Lower leg skin (tissue), 4 donors: Measurements from ENCODE around the gene CBL. TPM values are rescaled to one million over a fixed set of nuclear protein-coding genes. Genes with fewer than 3 reads are reported as not detected.

Experiments
- DNase-seq, 2 donors: peaks; one replicate each; pipeline ENCODE4 v3.0.0-alpha.2; 2019; ENCODE audit warnings: low spot score in 2 of 2
- H3K4me3 ChIP-seq: fragments of 200-600 bp; sonication (generic); 2 replicates; pipeline ENCODE4 v1.5.1; 2017; ENCODE audit warnings: mild to moderate bottlenecking, low read depth; ENCODE audit not compliant: poor library complexity, severe bottlenecking
- POLR2A ChIP-seq, 2 donors: fragments of 450-650 bp; IDR thresholded peaks; one replicate each; pipeline ENCODE4 v1.6.1; 2016 to 2017; ENCODE audit warnings: antibody characterized with exemption in 2 of 2, mild to moderate bottlenecking in 1 of 2, moderate library complexity in 1 of 2
- WGBS, 2 donors: methylation state at CpG; one replicate each; pipeline ENCODE4 v1.1.5; 2018; 5-methylcytosine and 5-hydroxymethylcytosine counted together
- intact Hi-C: fragments of 100-400 bp; cut with DNase I; formaldehyde crosslinking; loops from one replicate; pipeline ENCODE4 v1.15.0; 2023; ENCODE audit warnings: low total_unique reads
- total RNA-seq, 4 donors: library from RNA; depleted of rRNA; stranded (reverse); fragments of >200 nt; gene quantifications; one replicate each; pipeline ENCODE4 v1.1.0, GENCODE V29; 2016
- TF ChIP-seq, protein P1 (sequence below), 3 donors: fragments of 450-650 bp; IDR thresholded peaks; one replicate each; pipeline ENCODE4 v1.5.1; 2016; ENCODE audit warnings: antibody characterized with exemption in 3 of 3, mild to moderate bottlenecking in 3 of 3, moderate library complexity in 2 of 3

The CBL gene
- total RNA-seq, 4 donors from 2014 or later = 11.7 to 14.6 (median 14.0) TPM

- 66 to 80% methylated on average over 2 of the region's 2 CpGs for WGBS, 2 donors
- DNase-seq = no peak
- no peak overlapping the region for H3K4me3 ChIP-seq
Measured at GRCh38 chr11:119172513-119172912, 33.6 kb upstream of the CBL start.

GRCh38 chr11:119173453-119173852 is 32.7 kb upstream of the CBL start:
- DNase-seq = no peak
- WGBS, 2 donors = 84 to 87% methylated on average over 20 to 21 of the region's 21 CpGs
- no peak overlapping the region for H3K4me3 ChIP-seq
- intact Hi-C loops = no loop called here
- TF ChIP-seq, protein P1, sequence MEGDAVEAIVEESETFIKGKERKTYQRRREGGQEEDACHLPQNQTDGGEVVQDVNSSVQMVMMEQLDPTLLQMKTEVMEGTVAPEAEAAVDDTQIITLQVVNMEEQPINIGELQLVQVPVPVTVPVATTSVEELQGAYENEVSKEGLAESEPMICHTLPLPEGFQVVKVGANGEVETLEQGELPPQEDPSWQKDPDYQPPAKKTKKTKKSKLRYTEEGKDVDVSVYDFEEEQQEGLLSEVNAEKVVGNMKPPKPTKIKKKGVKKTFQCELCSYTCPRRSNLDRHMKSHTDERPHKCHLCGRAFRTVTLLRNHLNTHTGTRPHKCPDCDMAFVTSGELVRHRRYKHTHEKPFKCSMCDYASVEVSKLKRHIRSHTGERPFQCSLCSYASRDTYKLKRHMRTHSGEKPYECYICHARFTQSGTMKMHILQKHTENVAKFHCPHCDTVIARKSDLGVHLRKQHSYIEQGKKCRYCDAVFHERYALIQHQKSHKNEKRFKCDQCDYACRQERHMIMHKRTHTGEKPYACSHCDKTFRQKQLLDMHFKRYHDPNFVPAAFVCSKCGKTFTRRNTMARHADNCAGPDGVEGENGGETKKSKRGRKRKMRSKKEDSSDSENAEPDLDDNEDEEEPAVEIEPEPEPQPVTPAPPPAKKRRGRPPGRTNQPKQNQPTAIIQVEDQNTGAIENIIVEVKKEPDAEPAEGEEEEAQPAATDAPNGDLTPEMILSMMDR (IDR thresholded peaks at IDR 0.05) = no peak

More at GRCh38 chr11:119172513-119172912, 33.6 kb upstream of the CBL start:
- no peak for TF ChIP-seq POLR2A (IDR thresholded peaks at IDR 0.05)
- TF ChIP-seq, protein P1 (IDR thresholded peaks at IDR 0.05) = no peak
- intact Hi-C loops = no loop called here

GRCh38 chr11:119175493-119176077 is 30.6 kb upstream of the CBL start:
- intact Hi-C loops = no loop called here
- WGBS, 2 donors = 68 to 70% methylated on average over 6 of the region's 6 CpGs
- H3K4me3 ChIP-seq = no peak overlapping the region
- no peak for DNase-seq
- TF ChIP-seq POLR2A (IDR thresholded peaks at IDR 0.05) = no peak
- TF ChIP-seq, protein P1 (IDR thresholded peaks at IDR 0.05) = no peak

DNA sequence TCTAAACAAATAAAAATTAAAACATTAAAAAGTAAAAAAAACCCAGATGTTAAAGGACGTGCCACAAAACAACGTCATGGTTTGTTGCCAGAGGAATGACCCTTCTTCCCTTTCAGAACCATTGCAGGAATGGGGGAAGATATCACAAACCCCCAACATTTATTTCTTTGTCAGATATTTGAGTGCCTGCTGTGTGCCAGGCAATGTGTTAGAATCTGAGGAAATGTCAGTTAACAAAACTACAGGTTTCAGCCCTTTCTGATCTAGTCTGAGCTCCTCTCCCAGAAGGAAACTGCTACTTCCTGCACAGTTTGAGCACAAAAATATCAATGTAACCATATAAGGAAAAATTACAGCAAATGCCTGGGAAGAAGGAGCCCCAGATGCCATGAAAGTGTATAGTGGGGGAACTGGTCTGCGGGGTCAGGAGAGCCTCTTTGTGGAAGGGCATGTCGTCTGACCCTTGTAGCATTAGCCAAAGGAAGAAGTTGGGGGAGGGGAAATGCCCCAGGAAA is 27.9 kb upstream of the CBL start:
- H3K4me3 ChIP-seq = no peak overlapping the region
- 68% methylated on average over 4 of the region's 4 CpGs for WGBS, 2 donors
- intact Hi-C loops = no loop called here
- no peak for DNase-seq
- TF ChIP-seq, protein P1 (IDR thresholded peaks at IDR 0.05) = no peak
- no peak for TF ChIP-seq POLR2A (IDR thresholded peaks at IDR 0.05)

DNA sequence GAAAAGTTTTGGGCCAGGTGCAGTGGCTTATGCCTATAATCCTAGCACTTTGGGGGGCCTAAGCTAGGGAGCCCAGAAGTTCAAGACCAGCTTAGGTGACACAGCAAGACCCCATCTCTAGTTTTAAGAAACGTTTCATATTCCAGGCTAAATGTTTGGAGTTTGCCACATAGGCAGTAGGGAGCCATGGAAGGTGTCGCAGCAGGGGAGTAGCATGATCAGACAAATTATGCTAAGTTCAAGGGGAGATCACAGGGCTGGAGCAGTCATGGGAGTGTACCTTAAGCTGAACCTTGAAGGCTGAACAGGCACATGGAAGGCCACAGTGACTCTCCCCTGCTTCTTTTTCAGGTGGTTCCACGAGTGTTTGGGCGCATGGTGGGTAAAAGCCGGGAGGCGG is 26.8 kb upstream of the CBL start:
- no peak overlapping the region for H3K4me3 ChIP-seq
- intact Hi-C loops = no loop called here
- no peak for TF ChIP-seq POLR2A (IDR thresholded peaks at IDR 0.05)
- TF ChIP-seq, protein P1 (IDR thresholded peaks at IDR 0.05) = no peak
- DNase-seq = no peak
- 94 to 95% methylated on average over 6 of the region's 6 CpGs for WGBS, 2 donors

DNA sequence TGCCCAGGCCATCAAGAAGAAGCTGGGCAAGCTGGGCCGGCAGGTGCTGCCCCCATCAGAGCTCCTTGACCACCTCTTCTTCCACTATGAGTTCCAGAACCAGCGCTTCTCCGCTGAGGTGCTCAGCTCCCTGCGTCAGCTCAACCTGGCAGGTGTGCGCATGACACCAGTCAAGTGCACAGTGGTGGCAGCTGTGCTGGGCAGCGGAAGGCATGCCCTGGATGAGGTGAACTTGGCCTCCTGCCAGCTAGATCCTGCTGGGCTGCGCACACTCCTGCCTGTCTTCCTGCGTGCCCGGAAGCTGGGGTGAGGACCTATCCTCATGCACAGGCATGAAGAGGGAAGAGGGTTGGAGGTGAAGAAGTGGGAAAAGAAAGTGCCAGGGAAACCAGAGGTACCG is 26.2 kb upstream of the CBL start:
- WGBS, 2 donors = 69 to 84% methylated on average over 10 of the region's 10 CpGs
- no peak for TF ChIP-seq POLR2A (IDR thresholded peaks at IDR 0.05)
- TF ChIP-seq, protein P1 (IDR thresholded peaks at IDR 0.05) = no peak
- DNase-seq = no peak
- H3K4me3 ChIP-seq = no peak overlapping the region
- intact Hi-C loops = no loop called here
